Activated T-cell treated with anti-CD3 and anti-CD28 coated beads, Interleukin-2, amount 50 U/mL, for 48 hours (primary cell): ENCODE data around the gene HABP4.

Experiments used
- DNase-seq, 2 experiments: peaks; one replicate each; pipeline ENCODE4 v3.0.0-alpha.2; 2020

HABP4 gene

DNA sequence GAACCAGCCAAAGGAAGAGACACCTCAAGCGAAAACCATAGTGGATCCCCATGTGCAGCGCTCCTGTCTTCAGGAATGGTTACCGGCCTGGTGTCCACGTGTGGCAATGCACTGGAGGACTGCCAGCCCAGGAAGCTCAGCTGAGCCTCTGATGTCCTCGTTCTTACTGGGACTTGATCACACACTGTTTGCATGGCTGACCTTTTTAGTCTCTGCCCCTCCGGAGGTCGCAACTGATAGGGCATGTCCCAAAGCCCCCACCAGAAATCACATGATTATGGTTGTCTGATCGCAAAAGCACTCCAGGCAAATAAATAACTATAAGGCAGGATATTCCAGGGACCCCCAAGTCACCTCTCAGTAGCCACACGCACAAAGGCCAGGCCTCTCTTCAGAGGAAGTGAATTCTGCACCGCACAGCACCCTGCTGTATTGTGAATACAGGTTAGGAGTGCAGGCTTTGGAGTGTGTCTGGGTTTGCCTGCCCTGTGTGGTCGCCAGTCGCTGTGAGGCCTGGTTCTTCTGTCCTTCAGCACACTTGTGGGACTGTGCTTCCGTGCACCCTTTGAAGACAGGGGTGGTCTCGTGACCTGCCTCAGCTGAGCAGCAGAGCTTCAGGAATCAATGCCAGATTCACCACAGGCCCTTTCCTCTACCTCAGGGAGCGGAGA lies 13.4 kb upstream of the HABP4 start:
- no peak for DNase-seq

DNA sequence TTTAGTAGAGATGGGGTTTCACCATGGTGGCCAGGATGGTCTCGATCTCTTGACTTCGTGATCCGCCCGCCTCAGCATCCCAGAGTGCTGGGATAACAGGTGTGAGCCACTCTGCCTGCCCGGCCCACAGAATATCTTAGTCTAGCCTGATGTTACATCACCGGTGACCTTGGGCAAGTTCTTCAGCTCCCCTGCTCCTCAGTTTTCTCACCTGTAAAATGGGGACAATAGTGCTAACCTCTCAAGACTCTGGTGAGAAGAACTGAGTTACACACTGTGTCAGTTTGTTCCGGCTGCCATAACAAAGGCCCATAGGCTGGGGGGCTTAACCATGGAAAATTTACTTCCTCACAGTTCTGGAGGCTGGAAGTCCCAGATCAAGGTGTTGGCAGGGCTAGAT lies 12.5 kb upstream of the HABP4 start:
- no peak for DNase-seq

DNA sequence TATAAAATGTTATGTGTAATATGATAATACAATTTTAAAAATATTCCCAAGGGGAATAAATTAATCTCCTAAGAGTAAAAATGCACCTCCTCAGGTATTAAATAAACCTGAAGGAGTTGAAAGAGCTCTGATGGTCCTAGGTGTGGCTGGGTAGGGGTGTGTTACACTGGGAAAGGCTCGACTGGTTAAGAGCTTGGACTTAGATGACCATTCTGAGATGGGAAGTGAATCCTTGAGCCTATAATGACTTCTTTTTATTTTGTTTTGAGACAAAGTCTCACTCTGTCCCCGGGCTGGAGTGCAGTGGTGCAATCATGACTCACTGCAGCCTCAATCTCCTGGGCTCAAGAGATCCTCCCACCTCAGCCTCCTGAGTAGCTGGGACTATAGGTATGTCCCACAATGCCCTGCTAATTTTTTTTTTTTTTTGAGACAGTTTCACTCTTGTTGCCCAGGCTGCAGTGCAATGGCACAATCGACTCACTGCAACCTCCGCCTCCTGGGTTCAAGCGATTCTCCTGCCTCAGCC lies 9.2 kb upstream of the HABP4 start:
- DNase-seq, result no peak

DNA sequence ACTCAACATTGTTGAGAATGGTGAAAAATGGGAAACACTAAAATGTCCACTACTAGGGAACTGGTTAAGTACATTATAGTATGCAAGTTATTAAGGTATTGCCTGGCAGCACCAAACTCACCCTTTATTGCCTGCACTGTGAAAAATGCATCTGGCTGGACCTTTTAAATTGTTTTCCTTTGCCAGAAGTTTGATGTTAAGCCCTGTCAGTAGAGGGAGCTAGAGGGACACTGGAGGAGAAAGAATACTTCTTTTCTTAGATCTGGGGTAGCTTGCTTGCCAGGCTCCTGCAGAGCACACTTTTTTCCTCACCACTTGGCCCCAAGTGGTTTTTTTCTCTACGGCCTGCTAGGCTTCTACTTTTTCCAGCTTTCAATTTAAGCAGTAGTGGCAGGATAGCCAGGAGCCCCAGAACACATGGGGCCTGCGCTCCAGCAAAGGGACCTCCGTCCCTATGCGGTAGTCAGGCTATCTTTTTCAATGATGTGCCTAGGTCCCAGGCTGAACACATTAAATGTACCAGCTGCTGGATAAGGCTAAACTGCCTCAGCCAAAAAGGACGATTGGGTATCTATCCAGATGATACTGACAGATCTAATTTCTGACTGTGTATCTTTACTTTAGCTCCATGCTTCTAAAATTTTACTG lies 8.0 kb upstream of the HABP4 start:
- DNase-seq, result no peak

DNA sequence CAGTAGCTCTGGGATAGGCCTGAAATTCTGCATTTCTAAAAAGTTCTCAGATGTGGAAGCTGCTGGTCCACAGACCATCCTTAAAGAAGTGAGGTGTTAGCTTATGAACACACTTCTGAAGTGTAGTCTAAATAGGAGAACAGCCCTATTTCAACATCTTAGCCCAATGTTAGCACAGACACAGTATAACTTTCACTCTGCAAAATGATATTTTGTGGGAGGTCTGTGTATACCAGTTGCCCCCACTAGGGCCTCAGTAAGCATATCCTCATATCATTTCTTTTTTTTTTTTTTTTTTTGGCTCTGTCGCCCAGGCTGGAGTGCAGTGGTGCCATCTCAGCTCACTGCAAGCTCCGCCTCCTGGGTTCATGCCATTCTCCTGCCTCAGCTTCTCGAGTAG lies 7.5 kb upstream of the HABP4 start:
- no peak for DNase-seq

DNA sequence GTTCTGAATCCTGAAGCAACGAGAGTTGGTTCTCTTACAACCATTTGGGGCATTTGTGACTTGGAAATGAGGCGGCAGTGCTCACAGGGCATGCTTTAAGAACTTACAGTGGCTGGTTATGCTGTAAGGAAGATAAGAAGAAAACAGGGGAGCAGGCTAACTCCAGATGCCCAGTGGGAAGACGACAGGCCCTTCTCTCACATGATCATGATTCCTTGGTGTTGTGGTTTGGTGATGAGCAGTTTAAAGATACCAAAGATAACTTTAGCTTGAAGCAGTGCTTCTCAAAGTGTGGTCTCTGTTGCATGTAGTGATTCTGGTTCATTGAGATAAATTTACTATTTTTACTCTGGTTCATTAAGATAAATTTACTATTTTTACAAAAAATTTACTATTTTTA lies 2.6 kb upstream of the HABP4 start:
- no peak for DNase-seq

DNA sequence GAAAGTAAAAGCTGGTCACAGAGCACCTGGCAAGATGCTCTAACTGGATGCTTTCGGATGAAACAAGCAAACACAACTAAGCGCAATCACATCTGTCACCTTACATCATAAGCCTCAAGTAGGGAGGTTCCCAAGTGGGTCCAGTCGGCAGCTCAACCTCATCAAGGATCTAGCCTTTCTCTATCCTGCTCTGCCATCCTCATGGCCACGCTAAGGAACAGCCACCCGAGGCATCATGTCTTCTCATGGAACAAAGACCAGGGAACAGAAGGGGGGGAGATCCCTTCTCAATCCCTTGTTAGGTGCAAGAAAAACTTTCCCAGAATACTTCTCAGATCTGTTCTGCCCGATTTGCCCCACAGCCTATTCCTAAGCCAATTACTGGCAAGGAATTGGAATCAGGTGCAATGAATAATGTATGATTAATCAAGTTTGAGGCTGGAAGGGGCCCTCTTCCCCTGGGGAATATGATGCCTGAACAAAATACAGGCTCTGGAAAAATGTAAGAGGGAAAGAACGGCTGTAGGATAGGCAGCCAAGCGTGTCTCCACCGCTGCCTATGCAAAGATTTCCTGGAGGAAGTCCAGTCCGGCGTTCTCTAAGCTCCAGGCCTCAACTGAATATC lies 1.3 kb upstream of the HABP4 start:
- DNase-seq, result no peak

DNA sequence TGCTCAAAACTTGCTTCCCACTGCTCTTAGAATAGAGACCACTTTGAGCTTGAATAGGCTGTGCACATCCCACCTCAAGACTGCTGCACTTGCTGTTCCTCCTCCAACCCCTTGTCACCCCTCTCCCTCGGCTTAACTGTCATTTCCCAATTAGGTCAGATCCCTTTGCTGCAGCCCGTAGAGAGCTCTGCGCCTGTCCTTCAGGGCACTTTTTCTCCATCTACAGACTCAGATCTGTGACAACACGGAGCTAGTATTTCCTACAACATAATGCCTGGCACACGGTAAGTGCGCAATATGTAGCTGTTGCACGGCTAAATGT lies 485 bp upstream of the HABP4 start:
- no peak for DNase-seq

DNA sequence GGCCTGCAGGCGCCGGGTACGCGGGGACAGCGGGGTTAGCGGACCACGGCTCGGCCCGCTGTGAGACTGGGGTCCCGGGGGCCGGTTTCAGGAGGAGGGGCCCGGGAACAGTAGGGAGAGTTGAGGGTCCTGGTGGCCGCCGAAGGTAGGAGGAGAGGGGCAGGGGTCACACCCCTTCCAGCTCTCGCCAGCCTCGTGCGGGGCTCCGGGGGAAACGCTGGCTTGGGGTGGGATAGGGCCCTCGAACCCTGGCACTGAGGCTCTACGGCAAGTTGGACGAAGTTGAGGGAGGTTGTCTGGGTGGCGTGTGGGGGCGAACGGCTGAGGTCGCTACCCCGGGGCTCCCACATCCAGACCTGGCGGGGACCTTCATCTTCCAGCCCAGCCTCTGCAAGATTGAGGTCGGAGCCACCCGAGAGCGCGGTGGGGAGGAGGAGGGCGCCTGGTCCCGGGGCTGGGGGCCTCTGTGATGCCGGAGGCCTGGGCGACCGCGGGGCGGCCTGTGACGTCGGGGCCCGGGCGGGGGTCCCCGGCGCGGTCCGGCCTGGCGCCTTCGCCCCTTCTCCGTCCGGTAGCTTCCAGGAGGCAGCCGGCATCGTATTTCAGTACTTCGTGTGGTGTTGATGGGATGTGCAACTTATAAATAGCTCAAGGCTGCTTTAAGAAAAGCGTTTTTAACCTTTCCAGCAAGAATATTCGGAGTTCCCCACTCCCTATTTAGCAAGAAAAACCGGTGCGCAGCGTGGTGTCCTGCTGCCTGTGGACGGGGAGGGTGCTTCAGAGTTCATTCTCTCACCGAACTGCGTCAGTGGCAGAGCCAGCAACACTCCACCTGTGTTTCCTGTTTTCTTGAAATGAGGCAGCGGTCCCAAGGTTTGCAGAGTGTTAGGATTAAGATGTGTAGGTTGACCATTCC lies 902 bp downstream of the HABP4 start:
- DNase-seq, result peak; percentile 40 to 51

DNA sequence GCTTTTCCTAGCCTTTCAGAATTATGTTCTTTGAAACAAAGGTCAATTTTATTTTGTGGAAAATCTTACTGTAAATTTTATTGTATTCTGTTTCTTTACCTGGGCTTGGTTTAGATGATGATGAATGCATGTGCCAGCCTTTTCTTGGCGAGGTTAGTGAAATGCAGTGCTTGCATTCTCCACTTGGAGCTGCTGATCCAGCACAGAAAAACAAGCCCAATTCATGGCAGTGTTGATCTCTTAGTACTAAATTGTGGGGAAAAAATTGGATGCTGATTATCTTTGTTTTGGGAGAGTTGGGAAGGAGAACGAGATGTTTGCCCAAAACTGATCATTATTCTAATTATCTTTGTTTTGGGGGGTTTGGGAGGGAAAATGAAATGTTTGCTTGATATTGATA lies 3.7 kb downstream of the HABP4 start:
- no peak for DNase-seq

DNA sequence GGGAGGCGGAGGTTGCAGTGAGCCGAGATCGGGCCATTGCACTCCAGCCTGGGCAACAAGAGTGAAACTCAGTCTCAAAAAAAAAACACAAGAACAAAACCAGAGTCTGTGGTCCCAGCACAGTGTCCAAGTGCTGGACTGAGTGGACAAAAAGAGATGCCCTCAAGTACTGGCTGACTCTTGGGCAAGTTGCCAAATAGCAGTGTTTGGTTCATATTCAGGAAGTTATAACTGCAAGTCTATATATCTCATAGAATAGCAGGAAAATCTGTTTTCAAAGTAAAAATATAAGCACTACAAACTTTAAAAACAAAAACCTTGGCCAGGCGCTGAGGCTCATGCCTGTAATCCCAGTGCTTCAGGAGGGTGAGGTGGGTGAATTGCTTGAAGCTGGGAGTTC lies 7.3 kb downstream of the HABP4 start:
- no peak for DNase-seq

DNA sequence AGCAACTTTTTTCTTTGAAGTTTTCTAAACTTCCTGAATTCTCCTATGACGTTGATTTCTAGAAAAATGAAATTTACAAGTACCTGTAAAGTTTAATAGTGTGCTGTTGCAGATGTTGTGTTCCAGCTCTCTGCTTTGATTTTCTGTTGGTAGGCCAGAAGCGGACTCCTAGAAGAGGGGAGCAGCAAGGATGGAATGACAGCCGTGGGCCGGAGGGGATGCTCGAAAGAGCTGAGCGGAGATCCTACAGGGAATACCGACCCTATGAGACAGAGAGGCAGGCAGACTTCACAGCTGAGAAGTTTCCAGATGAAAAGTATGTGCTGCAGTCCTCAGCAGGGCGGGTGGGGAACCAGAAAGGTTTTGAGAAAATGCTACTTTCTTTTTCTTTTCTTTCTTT lies 8.3 kb downstream of the HABP4 start:
- no peak for DNase-seq

DNA sequence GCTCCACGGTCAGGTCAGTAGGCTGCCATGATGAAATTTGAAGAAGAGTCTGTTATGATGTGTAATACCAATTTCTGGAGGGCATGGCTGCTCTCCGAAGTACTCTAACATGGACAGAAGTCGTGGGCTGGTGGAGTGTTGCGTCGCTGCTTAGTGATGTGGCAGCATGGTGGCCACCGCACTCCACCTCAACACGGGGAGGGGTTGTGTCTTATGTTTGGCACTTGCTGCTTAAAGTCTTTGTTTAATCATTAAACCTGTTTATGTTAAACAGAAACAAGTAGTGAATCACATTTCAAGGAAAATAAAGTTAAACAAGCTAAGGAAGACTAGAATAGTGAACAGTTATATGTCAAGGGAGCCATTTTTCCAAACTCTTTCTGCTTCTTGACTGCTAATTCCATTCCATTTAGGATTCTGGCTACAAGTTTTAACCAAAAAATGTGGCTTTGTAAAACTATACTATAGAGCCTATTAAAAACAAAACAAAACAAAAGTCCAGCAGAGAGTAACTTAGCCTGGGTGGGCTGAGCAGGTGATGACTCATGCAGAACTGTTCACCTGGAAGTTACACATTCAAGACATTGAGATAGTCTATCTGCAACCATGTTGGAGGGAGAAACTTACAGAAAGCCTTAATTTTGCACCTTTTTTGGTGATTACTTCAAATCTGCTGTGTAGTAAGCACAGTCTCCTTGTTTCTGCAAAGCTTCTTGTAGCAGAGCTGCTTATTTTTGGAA lies 9.5 kb downstream of the HABP4 start:
- no peak for DNase-seq

DNA sequence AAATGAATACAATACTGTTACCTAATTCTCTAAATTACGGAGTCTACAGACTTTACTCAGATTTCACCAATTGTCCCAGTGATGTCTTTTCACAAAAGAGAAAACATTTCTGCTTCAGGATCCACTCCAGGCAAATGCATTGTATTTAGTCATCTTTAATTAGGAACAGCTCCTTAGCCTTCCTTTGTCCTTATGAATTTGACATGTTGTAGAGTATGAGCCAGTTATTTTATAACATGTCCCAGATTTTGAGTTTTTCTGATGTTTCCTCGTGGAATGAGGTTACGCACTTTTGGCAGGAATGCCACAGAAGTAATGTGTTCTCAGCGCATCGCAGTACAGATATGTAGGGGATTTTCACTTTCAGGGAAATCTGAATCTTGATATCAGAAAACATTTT lies 10.5 kb downstream of the HABP4 start:
- no peak for DNase-seq

DNA sequence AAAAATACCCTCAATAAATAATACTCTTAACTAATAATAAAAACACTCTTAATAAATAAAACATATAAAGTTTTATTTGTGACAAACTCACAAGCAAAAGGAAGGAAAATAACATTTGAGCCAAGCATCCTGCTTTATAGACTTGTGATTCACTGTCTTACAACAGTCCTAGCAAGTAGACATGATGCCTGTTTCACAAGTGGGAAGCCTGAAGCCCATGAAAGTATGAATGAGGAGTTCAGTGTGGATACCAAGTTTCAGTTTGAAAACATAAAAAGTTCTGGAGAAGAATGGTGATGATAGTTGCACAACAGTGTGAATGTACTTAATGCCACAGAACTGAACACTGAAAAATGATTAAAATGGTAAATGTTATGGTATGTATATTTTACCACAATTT lies 10.9 kb downstream of the HABP4 start:
- DNase-seq, result no peak

DNA sequence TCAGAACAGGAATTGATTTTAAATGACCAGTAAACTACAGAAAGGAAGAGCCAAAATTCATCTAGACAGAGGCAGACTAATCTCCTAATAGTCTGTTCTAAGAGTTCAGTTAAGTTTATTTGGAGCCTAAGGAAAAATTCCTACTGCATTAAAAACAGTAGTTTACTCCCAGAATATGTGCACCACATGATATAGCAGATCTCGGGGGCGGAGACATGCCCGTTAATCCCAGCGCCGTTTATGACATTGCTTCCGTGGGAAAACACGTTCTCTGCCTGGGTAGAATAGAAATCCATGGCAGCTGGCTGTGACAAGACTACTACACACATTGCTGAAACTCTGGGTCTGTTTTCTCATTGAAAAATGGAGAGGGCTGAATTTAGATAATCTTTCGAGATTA lies 11.4 kb downstream of the HABP4 start:
- DNase-seq, result no peak

DNA sequence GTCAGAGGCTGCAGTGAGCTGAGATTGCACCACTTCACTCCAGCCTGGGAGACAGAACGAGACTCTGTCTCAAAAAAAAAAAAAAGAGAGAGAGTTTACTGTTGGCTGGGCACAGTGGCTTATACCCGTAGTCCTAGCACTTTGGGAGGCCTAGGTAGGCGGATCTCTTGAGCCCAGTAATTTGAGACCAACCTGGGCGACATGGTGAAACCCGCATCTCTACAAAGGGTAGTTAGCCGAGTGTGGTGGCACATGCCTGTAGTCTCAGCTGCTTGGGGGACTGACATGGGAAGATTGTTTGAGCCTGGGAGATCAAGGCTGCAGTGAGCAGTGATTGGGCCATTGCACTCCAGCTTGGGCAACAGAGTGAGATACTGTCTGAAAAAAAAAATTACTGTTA lies 12.6 kb downstream of the HABP4 start:
- DNase-seq, result no peak

DNA sequence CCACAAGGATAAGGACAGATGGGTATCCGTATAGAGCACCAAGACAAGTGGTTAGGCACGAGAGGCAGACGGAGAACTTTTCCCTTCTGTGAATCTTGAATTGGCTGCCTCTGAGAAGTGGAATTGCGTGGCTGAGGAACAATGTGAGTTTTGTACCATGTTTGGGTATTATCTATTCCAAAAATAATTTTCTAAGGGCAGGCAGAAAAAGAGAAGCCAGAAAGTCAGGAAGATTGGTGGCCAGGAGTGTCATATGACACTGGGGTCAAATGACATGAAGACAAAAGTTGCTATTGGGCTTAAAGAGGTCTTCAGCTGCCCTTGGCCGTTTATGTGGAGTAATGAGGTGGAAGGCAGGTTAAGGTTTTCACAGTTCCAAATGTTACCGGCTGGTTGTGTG lies 14.5 kb downstream of the HABP4 start:
- no peak for DNase-seq

DNA sequence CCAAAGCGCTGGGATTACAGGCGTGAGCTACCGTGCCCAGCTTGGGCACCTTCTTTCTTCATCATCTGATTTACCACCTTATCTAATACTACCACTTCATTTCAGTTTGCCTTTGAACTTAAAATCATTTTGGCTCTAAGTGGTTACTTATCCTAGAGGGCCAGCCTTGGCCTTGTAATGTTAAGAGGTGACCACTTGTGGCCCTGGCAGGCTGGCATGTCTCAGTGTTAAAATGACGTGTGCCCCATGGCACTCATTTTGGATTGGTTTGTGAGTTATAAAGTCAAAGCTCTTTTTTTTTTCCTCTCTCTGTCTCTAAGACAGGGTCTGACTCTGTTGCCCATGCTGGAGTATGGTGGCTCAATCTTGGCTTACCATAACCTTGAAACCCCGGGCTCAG lies 17.8 kb downstream of the HABP4 start:
- no peak for DNase-seq

DNA sequence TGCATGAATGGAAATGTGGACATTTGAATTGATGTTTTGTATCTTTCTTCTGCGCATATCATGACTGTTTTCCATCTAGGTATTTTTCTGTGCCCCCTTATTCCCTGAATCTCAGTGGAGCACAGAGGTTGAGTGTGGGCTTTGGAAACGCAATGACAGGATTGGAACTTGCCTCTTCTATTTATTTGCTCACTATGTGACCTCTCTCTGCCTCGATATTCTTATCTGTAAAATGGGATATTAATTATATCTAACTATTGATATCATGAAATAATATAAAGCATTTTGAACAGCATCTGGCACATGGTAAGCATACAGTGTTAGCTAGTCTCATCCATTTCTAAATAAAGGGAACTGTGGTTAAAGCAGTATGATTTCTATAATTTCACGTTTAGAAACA lies 26.0 kb downstream of the HABP4 start:
- no peak for DNase-seq

DNA sequence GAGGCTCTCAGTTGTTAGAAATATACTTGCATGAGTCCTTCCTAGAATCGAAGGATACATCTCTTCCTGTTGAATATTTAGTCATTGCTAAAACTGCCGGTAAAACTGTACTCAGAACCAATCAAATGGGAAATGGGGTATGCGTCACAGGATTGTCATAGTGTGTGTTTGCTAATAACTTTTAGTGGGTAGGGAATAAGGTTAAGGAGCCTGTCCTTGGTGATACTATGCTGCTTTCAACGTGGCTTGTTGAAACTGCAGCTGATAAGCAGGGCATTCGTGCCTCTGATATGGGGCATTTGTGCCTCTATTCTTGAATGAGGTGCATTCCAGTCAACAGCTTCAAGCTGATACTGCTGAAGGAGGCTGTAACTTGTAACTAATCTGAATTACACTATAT lies 26.6 kb downstream of the HABP4 start:
- no peak for DNase-seq

DNA sequence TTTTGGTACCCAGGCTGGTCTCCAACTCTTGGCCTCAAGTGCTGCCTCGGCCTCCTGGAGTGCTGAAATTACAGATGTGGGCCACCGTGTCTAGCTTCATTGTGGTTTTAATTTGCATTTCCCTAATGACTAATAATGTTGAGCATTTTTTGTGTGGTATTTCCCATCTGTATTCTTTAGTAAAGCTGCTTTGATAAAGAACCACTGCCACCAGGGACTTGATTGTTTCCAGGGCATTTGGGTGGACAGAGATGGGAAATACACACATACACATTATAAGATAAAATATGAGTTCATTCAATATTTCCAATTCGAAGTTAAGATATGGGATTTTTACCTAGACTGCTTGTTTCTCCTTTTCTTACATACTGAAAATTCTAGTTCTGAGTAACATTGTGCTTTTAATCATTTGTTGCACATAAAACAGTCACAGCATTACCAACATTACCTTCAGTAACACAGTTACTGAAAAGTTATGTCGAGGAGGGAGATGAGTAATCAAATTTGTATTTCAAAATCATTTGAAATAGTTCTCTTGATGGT lies 28.9 kb downstream of the HABP4 start:
- DNase-seq, result peak; percentile 58 to 62

DNA sequence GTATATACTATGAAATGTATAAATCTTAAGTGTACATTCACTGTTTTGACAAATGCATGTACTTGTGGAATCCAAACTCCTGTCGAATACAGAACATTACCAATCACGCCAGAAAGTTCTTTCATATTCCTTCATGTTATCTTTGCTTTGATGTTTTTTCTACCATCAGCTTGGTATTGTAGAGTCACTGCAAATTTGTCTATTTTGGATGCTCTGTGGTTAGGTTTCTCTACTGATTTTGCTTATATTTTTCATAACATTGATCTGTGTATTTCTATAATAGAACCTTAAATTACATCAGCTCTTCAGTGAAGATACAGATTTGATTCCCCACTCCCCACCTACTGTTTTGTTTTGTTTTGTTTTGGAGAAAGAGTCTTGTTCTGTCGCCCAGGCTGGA lies 30.8 kb downstream of the HABP4 start:
- DNase-seq, result no peak
